Spinal cord (tissue), 10 donors: ENCODE data around the gene NFIB. TPM values are rescaled to one million over a fixed set of nuclear protein-coding genes. Genes with fewer than 3 reads are reported as not detected.
A peak's percentile ranks its signal among the peaks of the same experiment; 100 is the strongest.

Experiments
- DNase-seq, 6 donors: peaks; one replicate each; pipeline versions ENCODE4 v3.0.0 to v3.0.0-alpha.2; 2013 to 2015; ENCODE audit warnings: low spot score in 6 of 6, low read depth in 4 of 6
- H3K27ac ChIP-seq: one replicate; pipeline ENCODE4 v1.5.1; 2013; ENCODE audit warnings: low read depth, low read length, control low read depth
- H3K27me3 ChIP-seq: one replicate; pipeline ENCODE4 v1.6.1; 2013; ENCODE audit warnings: low read length; ENCODE audit not compliant: control insufficient read depth, insufficient read depth
- H3K36me3 ChIP-seq: one replicate; pipeline ENCODE4 v1.6.1; 2013; ENCODE audit warnings: low read length; ENCODE audit not compliant: control insufficient read depth, insufficient read depth
- H3K4me1 ChIP-seq: one replicate; pipeline ENCODE4 v1.6.1; 2013; ENCODE audit warnings: low read length; ENCODE audit not compliant: control insufficient read depth, insufficient read depth
- H3K4me3 ChIP-seq: one replicate; pipeline ENCODE4 v1.5.1; 2013; ENCODE audit warnings: low read depth, low read length, control low read depth
- H3K9me3 ChIP-seq: one replicate; pipeline ENCODE4 v1.6.1; 2013; ENCODE audit warnings: low read length; ENCODE audit not compliant: control insufficient read depth, insufficient read depth
- WGBS: methylation state at CpG from one replicate; pipeline ENCODE4 v1.1.5; 2013; ENCODE audit warnings: missing lambda C conversion rate; ENCODE audit not compliant: insufficient coverage; 5-methylcytosine and 5-hydroxymethylcytosine counted together
- polyA plus RNA-seq, 2 donors: library from polyadenylated mRNA; unstranded; fragments of 120-200 nt; gene quantifications; one replicate each; pipeline ENCODE4 v1.2.1, GENCODE V29; 2013; ENCODE audit not compliant: insufficient read length in 2 of 2
- total RNA-seq, 2 donors: library from RNA; depleted of rRNA in 1 of 2; stranded (reverse); fragments of 120-200 nt in 1 of 2; fragments of >200 nt in 1 of 2; gene quantifications; one replicate each; pipeline versions ENCODE4 v1.2.3 to v1.2.4, GENCODE V29; 2013 to 2014
- donor health status: healthy.

Gene NFIB
- total and polyA plus RNA-seq, 4 donors, result 56.4 to 97.5 (median 90.0) TPM

DNA sequence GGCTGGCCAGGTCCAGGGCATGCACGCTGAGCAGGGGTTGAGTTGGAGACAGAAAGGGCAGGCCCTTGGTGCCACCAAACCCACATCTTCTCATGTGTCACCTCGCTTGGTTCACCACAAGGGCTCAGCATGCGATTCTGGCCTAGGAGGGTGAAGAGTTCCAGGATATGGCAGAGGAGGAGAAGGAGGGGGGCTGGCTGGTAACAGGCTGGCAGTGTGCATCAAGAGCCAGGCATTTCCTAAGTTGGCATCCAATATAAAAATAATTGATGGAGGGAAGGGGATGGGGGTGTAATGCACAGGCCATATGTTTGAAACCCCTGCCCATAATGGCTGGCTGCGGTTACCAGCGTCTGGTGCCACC, 255.6 kb downstream of the NFIB start:
- Histone ChIP-seq H3K36me3 (no peaks in the 10 kb centered on the region), H3K9me3 (no peaks in the 10 kb centered on the region), H3K27ac (no peak overlapping the region), H3K4me3 (no peak overlapping the region), H3K27me3 (no peaks in the 10 kb centered on the region), H3K4me1 (no peaks in the 10 kb centered on the region)
- DNase-seq, result peak in 1 of 6 donors; percentile 47
- 89% methylated on average over 3 of the region's 5 CpGs for WGBS

DNA sequence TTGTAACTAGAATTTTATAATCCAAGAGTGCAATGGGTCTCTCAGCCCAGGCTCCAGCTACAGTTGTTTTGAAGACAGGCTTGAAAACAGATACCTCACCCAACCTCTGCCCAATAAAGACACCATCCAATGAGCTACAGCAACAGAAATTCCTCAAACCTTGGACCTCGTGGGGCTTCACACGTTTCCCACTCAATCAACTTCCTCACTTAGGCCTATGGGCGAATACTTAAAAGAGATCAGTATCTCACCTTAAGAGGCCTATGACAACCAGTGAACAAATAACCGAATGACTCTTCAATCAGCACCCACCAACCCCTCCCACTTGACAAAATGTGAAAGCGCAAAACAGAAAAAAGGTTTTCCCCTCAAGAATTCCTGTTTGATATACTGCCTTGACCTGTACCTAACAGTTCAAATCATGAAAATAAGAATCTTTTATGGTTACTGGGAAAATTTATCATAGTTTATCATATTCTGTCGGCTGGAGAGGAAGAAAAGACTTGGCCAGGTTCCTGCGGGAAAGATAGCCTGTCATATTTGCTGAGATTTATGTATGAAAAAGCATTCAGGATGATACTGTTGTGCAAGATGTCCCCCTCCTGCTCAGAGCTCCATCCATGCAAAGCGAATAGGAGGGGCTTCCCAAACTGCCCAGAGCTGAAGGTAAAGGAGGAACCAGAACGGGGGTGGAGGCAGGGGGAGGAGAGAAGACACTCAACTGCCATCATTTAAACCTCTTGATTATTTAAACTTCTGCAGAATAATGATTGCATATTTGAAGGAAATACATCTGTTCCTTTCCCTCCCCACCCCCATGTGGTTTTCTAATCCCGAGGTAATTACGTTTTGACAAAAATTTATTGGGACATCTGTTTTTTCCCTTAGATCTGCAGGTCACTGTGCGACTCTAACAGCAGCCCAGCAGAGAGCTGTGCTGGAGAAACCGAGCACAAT, 256.3 kb downstream of the NFIB start:
- Histone ChIP-seq H3K27ac (no peak overlapping the region), H3K4me3 (no peak overlapping the region), H3K4me1 (no peaks in the 10 kb centered on the region), H3K27me3 (no peaks in the 10 kb centered on the region), H3K9me3 (no peaks in the 10 kb centered on the region), H3K36me3 (no peaks in the 10 kb centered on the region)
- WGBS, result 84% methylated on average over 8 of the region's 13 CpGs
- no peak for DNase-seq

DNA sequence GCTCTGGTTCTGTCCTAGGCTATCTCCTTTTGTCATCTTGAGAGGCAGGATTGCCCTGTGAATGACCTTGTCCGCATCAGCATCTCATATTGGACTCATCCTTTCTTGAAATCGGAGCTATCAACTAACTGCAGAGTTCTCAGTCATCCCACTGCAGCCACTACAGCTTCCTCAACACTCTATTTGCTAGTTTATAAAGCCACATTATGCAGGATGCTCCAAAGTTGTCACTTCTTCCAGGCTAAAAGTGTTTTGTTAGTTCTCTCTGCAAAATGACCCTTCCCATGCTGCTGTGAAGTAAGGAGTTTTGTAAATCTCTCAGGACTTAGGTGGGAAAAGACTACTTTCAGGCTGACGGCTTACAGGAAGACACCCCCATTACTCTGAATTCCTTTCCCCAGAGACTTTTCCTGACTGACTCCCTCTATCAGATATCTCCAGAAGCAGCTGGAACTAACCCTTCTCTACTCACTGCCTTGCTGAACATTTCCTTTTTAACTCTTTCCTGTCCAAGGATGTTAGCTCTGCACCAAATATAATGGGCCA, 257.6 kb downstream of the NFIB start:
- Histone ChIP-seq H3K27ac (no peak overlapping the region), H3K4me3 (no peak overlapping the region), H3K27me3 (no peaks in the 10 kb centered on the region), H3K9me3 (no peaks in the 10 kb centered on the region), H3K4me1 (no peaks in the 10 kb centered on the region), H3K36me3 (no peaks in the 10 kb centered on the region)
- WGBS, result 45% methylated on average over 3 of the region's 3 CpGs
- DNase-seq, result no peak

DNA sequence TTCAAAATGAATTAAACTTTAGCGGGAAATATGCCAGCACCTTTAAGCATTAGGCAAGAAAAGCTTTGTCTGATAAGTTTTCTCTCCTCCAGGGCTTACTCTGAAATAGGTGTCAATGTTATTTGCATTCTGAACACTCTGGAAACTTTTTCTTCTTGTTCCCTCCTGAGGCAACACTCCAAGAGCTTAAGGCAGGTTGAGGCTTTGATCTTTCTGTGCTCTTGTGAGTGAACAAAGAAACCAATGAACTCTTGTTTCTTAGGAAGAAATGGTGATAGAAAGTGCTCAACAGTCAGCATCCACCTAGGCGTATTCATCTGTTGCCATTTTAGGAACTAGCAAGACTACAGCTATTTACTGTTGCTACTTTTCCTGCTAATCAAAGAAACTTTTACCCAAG, 259.8 kb downstream of the NFIB start:
- Histone ChIP-seq H3K4me1 (no peaks in the 10 kb centered on the region), H3K27ac (no peak overlapping the region), H3K4me3 (no peak overlapping the region), H3K9me3 (no peaks in the 10 kb centered on the region), H3K36me3 (no peaks in the 10 kb centered on the region), H3K27me3 (no peaks in the 10 kb centered on the region)
- WGBS, result no CpG with 5 or more reads among the region's 2 CpGs
- DNase-seq, result no peak

DNA sequence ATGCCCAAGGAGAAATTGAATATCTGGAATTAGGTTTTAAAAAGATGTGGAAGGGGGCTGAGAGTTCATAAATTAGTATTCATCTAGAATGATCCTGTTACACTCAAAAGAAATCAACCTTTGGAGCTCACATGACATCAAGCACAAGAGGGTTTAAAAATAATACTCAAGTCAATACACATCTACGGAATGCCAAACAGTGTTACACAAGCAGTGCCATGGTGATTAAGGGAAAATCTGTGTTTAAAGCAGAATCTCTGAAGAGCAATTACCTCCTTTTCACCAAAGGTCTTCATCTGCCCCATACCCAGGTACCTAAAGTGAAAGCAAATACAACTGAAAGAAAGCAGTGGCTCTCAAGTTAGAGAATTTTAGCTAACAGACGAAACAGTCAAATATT, 261.6 kb downstream of the NFIB start:
- no peaks in the 10 kb centered on the region for H3K4me1 ChIP-seq
- no peaks in the 10 kb centered on the region for H3K9me3 ChIP-seq
- no peaks in the 10 kb centered on the region for H3K27me3 ChIP-seq
- no CpG with 5 or more reads among the region's 2 CpGs for WGBS
- DNase-seq, result no peak
- H3K36me3 ChIP-seq, result no peaks in the 10 kb centered on the region
- no peak overlapping the region for H3K27ac ChIP-seq
- H3K4me3 ChIP-seq, result no peak overlapping the region

DNA sequence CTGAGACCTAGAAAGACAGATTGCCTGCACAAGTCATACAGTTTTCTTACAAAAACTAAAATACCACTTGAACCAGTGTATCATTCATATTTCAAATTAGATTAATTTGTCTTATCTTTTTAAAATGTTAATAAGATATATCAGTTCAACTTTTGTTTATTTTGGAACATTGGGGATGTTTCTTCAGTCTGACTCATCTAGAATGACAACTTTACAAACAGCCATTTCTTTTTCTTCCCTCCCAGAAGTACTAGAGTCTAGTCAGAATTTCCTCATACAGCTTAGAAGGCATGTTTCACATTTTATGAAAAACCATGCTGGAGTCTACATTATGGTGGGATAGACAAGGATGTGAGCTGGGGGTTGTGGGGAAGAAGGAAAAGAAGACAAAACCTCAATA, 262.5 kb downstream of the NFIB start:
- H3K4me1 ChIP-seq, result no peaks in the 10 kb centered on the region
- H3K27ac ChIP-seq, result no peak overlapping the region
- no peaks in the 10 kb centered on the region for H3K9me3 ChIP-seq
- DNase-seq, result no peak
- H3K27me3 ChIP-seq, result no peaks in the 10 kb centered on the region
- H3K36me3 ChIP-seq, result no peaks in the 10 kb centered on the region
- H3K4me3 ChIP-seq, result no peak overlapping the region

DNA sequence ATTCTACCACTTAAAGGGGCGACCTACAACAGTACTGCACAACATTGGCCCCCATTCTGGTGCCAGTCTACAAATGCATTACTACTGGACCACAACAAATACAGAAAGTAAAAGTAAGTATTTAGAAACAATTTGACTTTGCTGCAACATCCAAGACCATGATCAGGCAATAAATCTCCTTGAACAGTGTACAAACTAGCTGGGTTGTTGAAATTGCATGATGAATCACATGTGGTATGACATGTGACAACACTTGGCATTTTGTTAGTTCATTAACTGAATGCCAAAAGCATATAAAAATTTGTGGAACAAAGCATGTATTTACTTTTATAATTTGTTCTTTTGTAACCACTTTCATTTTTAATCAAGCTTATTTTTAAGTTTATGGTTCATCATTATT, 270.5 kb downstream of the NFIB start:
- no CpG with 5 or more reads among the region's 1 CpG for WGBS
- no peak for DNase-seq

DNA sequence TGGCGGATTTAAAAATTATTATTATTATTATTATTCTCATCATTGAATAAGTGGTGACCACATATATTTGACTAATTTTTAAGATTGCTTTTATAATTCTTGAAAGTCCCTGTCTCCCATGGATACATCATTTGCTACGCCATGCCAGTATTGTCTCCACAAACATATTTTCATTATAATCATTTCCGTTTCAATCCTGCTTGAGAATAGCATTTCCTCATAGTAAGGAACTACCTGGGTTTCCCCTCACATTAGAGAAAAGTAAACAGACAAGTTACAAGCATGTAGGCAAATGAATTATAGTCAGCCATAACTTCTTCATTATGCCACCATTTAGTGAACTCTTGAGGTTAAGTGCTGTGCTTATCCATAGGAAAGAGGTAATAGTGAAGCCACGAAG, 276.6 kb downstream of the NFIB start:
- no peaks in the 10 kb centered on the region for H3K36me3 ChIP-seq
- no peak overlapping the region for H3K27ac ChIP-seq
- no peaks in the 10 kb centered on the region for H3K9me3 ChIP-seq
- no peak for DNase-seq
- no peak overlapping the region for H3K4me3 ChIP-seq
- H3K4me1 ChIP-seq, result no peaks in the 10 kb centered on the region
- H3K27me3 ChIP-seq, result no peaks in the 10 kb centered on the region
- 100% methylated on average over 2 of the region's 4 CpGs for WGBS

More for the DNA sequence above, 270.5 kb downstream of the NFIB start:
- H3K4me3 ChIP-seq, result no peak overlapping the region
- H3K27me3 ChIP-seq, result no peaks in the 10 kb centered on the region
- H3K4me1 ChIP-seq, result no peaks in the 10 kb centered on the region
- H3K36me3 ChIP-seq, result no peaks in the 10 kb centered on the region
- H3K9me3 ChIP-seq, result no peaks in the 10 kb centered on the region
- no peak overlapping the region for H3K27ac ChIP-seq

DNA sequence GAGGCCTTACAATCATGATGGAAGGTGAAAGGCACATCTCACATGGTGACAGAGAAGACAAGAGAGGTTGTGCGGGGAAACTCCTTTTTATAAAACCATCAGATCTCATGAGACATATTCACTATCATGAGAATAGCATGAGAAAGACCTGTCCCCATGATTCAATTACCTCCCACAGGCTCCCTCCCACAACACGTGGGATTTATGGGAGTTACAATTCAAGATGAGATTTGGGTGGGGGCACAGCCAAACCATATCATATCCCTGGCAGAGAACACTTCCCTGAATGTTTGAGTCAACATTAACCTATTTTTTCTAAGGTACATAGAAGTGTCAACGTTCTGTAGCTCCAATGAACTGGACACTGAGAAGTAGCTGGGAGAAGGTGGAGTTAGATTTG, 280.9 kb downstream of the NFIB start:
- DNase-seq, result no peak
- H3K36me3 ChIP-seq, result no peaks in the 10 kb centered on the region
- H3K27ac ChIP-seq, result no peak overlapping the region
- peaks cover 7% of the 10 kb centered on the region for H3K4me1 ChIP-seq
- H3K9me3 ChIP-seq, result no peaks in the 10 kb centered on the region
- H3K27me3 ChIP-seq, result no peaks in the 10 kb centered on the region
- no peak overlapping the region for H3K4me3 ChIP-seq
- no CpG with 5 or more reads among the region's 3 CpGs for WGBS
